Hematopoietic multipotent progenitor cell treated with erythropoietin and hydrocortisone succinate and interleukin-3 and kit ligand, for 15 days (in vitro differentiated cells): ENCODE data around the gene MYO1C.
"Not testable (repeated sequence)": the region's sequence is repeated elsewhere in the genome, so short reads cannot be mapped to it uniquely, and the experiment has no call there.

Experiments
- DNase-seq: peaks from one replicate; pipeline ENCODE4 v3.0.0-alpha.2; 2015; ENCODE audit warnings: low spot score

Gene MYO1C

DNA sequence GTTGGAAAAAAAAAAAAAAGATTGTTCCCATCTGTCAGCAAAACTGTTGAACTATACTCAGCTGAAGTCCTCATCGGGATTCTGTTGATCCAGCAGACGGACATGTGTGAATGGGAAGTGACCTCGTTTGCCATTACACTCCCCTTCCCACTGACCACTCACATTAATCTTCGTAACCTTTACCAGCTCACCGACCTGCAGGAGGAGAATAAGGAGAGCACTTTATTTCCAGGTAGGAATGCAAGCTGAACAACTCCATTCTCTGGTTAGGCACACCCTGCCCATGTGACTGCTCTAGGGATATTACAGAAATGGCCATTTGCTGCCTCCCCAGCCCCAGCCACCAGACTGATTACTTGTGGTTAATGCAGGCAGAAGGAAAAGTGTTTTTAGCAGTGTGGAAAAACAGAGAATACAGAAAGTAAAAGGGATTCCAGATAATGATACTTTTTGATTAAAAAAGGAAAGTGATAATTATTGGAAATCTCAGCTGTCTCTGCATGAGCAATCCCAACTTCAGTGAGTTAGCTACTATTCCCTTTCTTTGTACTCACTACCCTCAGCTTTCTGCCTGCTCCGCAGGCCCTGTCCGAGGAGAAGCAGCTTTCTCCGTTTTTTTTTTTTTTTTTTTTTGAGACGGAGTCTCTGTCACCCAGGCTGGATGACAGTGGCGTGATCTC lies 68.9 kb downstream of the MYO1C start:
- no peak for DNase-seq

DNA sequence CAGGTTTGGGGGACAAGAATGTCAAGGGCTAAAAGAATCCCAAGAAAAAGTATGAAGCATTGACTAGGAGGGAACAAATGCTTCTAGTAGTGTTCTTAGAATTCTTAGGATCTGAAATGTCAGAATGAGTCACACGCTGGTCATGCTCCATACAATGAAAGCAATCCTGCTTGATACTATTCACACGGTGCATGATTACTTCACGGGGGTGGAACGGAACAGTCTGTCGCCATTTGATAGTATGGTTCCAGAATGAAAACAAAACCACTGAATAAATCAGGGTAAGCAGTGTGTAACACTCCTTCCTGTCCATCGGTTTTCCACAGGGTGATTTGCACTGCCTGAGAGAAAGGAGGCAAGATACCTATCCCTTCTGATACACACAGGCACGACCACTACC lies 69.6 kb downstream of the MYO1C start:
- no peak for DNase-seq

DNA sequence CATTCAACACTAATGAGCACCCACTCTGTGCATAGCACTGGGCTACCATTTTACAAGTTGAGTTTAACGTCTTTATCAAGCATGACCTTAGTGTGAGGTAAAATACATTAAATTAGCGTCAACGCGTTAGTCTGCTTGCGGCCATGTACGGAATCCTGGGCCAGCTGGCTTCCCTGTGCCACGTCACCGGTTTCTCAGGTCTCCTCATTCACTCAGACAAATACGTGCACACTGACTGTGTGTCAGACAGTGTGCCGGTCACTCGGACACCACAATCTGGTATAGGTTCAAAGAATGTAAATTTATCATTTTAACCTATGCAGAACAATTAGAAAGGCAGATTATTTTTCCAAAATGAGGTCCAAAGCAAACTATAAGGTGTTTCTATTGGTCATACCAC lies 71.0 kb downstream of the MYO1C start:
- no peak for DNase-seq

DNA sequence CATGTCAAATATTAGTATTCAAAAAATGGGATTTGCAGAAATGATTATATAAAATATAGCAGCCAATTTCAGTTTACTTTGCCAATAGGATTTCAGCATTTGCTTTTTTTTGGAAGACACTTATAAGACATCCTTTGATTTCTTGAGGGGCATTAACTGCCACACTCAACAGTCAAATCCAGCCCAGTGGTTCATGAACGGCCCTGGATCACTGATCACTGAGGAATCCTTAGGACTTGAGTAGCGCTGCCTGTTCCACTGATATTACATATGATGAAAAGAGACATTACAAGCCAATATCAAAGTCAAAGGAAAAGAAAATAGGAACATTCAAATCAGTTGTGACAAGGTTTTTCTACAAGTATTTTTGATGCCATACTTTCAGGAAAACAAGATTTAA lies 71.5 kb downstream of the MYO1C start:
- DNase-seq, result no peak

GRCh38 chr17:1420163-1420562 lies 72.3 kb downstream of the MYO1C start:
- no peak for DNase-seq

DNA sequence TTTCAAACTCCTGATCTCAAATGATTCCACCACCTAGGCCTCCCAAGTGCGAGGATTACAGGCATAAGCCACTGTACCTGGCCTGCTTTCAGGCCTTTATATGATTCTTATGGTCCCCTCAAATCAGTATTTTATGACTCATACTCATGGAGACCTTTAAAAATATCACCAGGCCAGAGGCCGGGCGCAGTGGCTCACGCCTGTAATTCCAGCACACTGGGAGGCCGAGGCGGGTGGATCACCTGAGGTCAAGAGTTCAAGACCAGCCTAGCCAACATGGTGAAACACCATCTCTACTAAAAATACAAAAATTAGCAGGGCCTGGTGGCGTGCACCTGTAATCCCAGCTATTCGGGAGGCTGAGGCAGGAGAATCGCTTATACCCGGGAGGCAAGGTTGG lies 74.0 kb downstream of the MYO1C start:
- not testable (repeated sequence) for DNase-seq

- DNase-seq, result no peak
Measured at GRCh38 chr17:1416414-1416813, 76.1 kb downstream of the MYO1C start.

DNA sequence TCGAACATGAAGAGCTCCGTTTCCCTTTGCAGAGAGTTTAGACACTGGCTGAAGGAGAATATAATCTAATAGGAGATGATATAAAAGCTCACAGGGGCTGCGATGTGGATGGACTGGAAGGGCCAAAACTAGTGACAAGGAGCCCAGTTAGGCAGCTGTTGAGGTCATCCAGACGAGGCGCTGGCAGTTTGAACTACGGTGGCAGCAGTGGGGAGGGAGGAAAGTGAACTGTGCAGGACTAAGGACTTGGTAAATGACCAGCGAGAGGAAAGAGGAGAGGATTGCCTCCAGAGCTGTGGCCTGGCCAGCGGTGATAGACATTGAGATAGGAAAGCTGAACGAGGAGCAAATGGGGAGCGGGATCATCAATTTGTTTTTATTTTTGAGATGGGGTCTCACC lies 77.9 kb downstream of the MYO1C start:
- DNase-seq, result no peak
